Midbrain (tissue), 1 donor: ENCODE measurements around the gene AIMP2.
"Not testable (repeated sequence)": the region's sequence is repeated elsewhere in the genome, so short reads cannot be mapped to it uniquely, and the experiment has no call there.

Source experiments
- DNase-seq: peaks from one replicate; lab custom pipeline; 2025; lab: John Stamatoyannopoulos, UW

Gene AIMP2

DNA sequence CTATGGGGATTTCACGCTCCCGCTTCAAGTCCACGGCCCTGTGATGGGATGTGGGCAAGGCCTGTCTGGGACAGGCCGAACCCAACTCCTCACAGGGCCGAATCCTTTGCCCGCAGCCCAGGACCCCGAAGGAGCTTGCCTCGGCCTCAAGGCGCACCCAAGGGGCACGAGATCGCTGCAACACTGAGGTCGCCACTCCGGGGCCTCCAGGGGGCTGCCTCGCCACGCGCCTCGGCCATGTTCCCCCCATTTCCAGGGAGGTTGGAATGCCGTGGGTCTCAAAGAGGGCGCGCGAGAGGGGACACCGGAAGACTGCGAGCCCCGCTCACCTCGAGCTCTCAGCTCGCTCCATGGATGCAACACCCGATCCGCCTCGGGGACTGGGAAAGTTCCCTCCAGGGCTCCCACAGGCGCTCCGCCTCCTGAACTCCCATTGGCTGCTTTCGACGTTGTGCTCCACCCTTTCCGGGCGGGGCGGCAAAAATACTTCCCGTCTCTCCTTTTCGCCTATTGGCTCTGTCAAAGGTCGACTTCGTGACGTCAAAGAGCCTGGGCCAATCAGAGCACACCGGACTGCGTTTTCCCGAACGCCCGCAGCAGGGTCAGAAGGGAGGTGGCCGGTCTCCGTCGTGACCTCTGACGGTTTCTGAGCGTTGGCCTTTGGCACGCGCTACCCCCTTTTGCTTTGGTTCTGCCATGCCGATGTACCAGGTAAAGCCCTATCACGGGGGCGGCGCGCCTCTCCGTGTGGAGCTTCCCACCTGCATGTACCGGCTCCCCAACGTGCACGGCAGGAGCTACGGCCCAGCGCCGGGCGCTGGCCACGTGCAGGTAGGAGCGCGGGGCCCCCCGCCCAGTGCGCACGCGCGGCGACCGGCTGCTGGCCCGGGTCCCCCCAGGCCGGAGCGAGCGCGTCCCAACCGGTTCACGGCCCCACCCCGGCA lies at the start of gene AIMP2, which contains the start of gene PMS2:
AIMP2 (plus strand) TSS at position 605 of the 944 bp plus-strand sequence; CDS start at position 697, 92 bp downstream.
PMS2 (minus strand) TSS at position 382 of the 944 bp plus-strand sequence; CDS start at position 352, 30 bp downstream.
- peak; percentile 99 for DNase-seq

DNA sequence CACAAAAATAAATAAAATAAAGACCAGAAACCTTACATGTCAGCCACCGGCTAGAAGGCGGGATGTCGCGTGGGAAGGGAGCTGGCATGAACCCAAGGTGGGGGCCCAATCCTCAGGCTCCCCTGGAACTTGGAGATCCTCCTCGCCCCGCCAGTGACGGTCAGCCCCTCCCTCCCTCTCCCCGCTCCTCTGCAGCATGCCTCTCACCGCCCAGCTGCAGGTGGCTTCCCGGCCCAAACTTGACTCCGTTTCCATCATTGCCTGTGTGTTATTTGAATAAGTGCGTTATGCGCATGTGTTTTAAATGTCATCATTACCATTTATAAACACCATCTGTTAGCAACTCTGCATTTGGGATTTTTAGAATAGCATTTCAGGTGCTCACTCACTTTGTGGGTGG lies 45.9 kb upstream of the AIMP2 start:
- DNase-seq, result not testable (repeated sequence)

DNA sequence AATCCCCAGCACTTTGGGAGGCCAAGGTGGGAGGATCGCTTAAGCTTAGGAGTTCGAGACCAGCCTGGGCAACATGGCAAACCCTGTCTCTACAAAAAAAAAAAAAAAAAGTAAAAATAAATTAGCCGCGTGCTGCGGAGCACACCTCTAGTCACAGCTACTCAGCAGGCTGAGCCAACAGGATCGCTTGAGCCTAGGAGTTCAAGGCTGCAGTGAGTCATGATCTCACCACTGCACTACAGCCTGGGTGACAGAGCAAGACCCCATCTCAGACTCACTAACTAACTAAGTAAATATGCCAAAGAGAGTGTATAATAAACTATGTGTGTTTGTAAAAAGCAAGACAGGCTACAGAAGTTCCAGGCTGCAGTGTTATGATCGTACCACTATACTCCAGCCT lies 45.3 kb upstream of the AIMP2 start:
- DNase-seq, result not testable (repeated sequence)

DNA sequence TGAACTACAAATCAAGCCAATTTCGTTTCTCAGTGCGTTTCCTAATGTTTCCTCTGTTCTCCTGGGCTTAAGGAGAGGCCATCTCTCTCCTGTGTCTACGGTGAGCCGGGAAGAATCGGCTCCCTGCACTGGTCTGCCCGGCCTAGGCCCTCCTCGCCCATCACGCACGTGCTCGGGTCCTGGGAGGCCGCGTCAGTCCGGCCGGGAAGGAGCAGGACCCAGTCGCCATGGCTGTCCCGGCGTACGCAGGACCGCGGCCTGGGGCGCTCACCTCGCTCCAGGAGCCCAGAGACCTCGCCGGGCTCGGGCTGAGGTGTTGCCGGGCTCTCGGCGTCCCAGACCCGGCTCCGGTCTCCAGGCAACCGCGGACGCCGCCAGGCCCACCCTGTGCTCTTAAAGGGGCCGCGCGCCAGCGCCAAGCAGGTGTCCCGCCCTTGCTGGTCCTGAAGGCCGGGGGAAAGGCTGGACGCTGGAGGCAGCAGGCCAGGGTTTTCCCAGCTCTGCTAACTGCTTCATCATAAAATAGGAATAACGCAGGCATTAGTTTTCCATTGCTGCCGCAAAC lies 38.6 kb upstream of the AIMP2 start, which contains the start of gene RSPH10B:
RSPH10B (minus strand) TSS at position 343 of the 565 bp plus-strand sequence. CDS start 3,573 bp downstream, outside the sequence.
- not testable (repeated sequence) for DNase-seq

DNA sequence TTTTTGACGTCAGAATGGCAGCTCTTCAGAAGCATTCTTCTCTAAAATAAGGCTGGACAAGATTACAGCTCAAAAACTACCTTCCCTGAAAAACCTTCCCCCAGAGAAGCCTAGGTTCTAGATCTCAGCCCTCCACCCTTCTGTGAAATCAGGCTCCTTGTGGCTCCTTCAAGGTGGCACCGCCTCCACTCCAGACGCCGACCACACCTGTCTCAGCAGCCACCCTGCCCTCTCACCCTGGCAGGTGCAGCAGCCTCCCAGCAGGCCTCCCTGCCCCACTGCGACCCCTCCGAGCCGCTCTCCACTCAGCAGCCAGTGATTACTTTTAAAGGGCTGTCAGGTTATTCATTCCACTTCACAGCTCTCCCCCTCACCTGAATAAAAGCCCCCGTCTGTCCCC lies 35.5 kb upstream of the AIMP2 start:
- not testable (repeated sequence) for DNase-seq

GRCh38 chr7:5979680-5980314 lies 29.3 kb upstream of the AIMP2 start:
- not testable (repeated sequence) for DNase-seq

- DNase-seq, result not testable (repeated sequence)
Measured at GRCh38 chr7:5987061-5987460, 22.0 kb upstream of the AIMP2 start.

DNA sequence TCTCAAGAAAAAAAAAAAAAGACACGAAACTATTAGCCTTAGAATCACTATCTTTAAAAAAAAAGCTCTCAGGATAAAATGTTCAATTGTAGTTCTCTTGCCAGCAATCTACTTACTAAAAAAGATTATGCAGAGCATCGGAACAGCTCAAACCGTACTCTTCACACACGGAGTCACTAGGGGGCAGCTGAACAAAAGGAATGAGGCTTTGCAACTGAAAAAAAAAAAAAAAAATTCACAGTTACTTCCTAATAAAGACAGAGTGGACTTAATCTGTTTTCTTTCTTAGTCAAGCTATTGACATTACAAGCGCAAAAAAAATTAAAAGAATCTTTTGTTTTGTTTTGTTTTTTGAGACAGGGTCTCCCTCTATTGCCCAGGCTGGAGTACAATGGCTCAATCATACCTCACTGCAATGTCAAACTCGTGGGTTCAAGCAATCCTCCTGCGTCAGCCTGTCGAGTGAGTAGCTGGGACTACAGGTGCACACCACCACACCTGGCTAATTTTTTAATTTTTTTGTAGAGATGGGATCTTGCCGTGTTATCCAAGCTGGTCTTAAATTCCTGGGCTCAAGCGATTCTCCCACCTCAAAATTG lies 11.8 kb upstream of the AIMP2 start:
- DNase-seq, result peak; percentile 40

DNA sequence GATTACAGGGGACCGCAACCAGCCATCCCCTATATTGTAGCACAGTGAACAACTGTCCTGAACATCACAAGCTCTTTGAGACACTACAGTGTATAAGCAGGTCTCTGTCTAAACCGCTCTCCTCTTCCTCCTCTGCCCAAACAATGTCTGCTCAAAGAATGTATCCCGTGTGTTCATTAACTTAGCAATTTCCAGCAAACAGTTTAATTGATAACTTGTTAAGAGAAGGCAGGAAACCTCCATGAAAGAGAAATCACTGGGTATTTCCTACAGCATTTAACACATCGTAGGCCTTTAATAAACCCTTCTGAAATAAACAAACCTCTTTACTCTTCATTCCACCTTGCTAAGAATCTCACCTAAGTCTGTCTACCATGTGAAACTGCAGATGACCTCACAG lies 1.7 kb upstream of the AIMP2 start:
- no peak for DNase-seq

DNA sequence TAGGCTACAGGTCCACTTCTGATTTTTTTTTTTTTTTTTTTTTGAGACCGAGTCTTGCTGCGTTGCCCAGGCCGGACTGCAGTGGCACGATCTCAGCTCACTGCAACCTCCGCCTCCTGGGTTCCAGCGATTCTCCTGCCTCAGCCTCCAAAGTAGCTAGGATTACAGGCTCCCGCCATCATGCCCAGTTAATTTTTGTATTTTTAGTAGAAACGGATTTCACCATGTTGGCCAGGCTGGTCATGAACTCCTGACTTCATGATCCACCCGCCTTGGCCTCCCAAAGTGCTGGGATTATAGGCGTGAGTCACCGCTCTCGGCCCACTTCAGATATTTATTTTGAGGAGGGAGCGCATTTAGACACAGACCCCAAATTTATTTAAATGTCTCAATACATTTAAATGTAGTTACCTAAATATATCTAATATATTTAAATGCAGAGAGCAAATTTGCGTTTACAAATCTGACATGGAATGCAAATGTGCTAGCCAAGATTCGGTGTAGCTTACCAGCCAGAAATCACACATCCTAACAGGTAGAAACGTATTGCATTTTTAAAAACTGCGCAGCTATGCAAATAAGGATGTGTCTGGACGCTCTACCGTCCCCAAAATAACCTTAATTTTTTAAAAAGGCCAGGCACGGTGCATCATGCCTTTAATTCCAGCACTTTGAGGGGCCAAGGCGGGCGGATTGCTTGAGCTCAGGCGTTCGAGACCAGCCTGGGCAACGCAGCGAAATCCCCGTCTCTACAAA lies 1.1 kb upstream of the AIMP2 start:
- DNase-seq, result not testable (repeated sequence)

GRCh38 chr7:6010370-6010769 lies 1.3 kb downstream of the AIMP2 start:
- not testable (repeated sequence) for DNase-seq

GRCh38 chr7:6011541-6011940 lies 2.5 kb downstream of the AIMP2 start:
- no peak for DNase-seq

DNA sequence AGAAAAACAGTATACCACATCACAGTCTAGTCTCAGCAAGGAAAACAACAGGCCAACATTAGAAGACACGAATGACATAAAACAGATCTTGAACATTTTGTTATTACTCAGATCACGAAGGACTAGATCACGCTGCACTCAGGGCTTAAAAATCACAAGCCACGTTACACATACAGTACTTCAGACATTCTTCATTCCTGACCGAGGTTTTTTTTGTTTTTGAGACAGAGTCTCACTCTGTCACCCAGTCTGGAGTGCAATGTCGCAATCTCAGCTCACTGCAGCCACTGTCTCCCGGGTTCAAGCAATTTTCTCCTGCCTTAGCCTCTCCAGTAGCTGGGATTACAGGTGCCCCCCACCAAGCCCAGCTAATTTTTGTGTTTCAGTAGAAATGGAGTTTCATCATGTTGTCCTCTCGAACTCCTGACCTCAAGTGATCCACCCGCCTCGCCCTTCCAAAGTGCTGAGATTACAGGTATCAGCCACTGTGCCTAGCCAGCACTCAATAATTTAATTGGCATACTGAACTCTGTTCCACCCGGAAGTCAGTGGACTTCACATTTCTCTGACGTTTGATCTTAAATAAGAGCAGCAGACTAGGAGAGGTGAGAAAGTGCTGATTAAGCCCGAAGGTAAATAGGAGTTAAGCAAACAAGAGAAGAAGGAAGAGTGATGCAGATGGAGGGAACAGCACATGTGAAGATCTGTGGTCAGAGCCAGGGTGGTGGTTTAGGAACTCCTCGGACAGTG lies 3.5 kb downstream of the AIMP2 start:
- no peak for DNase-seq

DNA sequence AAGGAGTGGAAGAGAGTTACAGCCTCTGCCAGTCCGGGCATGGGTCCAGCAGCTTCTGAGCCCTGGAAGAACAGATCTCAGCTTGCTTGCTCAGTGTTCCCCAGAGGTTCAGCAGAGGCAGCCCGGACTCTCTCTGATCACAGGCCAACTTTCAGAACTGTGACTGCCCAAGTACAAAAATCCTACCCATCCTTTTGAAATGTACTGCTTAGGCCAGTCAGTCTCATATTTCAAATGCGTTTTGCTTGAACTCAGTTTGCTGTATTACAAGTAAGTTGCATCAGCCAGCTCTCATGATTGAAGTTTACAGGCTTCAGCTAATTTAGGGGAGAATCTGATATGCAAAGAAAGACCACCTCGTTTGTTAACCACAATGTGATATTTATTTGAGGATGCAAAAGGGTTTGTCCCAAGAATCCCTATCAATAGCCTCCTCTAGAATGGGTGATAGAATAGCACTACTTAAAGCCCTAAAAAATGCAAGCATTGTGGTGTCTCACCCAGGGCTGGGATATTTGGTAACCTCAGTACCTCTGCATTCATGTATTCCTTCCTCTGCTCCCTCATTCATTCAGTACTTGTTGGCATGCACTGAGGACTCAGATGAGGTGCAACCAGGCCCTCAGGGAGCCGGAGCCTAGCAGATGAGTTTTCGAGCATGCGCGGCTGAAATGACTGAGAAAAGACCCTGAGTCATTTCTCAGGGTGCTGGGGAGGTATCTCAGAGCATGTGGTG lies 7.0 kb downstream of the AIMP2 start:
- DNase-seq, result peak; percentile 8

DNA sequence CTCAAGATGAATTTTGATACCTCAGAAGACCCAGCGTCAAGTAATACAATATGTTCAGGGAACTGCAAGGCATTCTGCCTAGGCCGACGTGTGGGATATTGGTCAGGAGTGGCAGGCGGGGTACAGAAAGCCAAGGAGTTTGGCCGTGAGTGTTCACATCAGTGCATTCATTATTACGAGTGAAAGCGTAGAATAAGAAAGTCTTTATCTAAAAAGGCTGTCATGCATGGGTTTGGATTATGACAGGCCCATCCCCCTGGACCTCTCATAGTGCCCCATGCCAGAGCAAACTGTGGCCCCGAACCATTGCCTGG lies 7.5 kb downstream of the AIMP2 start:
- DNase-seq, result no peak

DNA sequence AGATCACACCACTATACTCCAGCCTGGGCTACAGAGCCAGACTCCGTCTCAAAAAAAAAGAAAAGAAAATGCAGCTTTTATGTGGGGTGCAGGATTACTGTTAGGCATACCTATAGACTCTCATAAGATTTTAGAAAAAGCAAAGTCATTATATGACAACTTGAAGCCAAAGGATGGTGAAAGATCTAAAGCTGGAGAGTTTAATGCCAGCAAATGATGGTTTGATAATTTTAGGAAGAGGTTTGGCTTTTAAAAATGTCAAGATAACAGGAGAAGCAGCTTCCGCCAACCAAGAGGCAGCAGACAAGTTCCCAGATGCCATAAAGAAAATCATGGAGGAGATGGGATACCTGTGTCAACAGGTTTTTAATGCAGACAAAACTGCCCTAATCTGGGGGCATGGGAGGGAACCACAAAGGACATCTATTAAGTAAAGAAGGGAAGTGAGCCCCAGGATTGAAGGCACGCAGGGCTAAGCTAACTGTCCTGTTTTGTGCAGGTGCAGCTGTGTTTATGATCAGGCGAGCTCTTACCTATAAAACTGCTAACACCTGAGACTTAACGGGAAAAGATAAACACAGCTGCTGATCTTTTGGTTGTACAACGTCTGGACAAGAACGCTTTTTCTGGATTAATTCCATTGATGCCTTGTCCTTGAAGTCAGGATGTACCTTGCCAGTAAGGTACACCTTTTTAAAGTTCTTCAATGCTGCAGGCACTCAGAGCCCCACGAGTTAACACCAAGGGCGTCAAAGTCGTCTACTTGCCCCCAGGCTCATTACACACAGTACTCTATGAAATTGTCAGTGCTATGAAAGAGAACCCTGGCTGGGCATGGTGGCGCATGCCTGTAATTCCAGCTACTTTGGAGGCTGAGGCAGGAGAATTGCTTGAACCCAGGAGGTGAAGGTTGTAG lies 11.6 kb downstream of the AIMP2 start:
- no peak for DNase-seq

DNA sequence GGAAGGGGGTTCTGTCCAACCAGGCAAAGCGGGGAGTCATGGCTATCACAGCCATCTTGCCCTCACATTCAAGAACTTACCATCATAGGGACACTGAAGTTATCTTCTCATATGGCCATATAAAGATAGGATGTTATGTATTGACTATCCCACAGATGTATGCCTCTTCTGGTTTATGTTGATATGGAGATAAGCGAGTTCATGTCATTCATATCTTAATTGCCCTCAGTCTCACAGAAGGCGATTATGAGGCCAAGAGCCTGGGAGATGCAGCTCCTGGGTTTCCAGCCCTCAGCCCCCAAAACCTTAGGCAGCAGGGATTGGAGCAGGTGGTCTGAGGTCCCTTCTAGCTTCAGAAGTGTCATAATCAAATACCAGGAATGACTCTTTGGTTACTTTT lies 13.6 kb downstream of the AIMP2 start:
- DNase-seq, result no peak

DNA sequence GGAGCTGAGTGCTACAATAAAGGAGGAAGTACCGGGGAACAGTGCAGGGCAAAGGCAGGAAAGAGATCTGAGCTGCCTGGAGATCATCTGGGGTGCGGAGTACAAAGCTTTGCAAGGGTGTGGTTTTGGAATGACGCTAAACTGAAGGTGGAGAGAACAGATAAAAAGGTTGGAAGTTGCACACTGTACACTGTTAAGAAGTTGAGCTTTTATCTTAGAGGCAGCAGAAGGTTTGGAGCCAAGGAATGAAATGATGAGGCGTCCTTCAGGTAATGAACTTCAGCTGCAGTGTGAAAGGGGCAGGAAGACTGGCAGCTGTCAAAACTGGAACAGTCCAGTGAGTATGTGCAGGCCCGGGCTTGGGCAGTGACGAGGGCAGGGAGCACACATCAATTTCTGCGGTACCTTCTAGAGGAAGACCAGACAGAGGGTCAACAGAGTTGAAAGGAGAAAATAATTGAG lies 14.9 kb downstream of the AIMP2 start:
- DNase-seq, result no peak
